Subcutaneous adipose tissue (tissue), 4 donors: ENCODE data around the gene PROP1. TPM values are rescaled to one million over a fixed set of nuclear protein-coding genes. Genes with fewer than 3 reads are reported as not detected.

Source experiments
- total RNA-seq, 4 donors: library from RNA; depleted of rRNA; stranded (reverse); fragments of >200 nt; gene quantifications; one replicate each; pipeline ENCODE4 v1.1.0, GENCODE V29; 2016
- TF ChIP-seq, protein P1 (sequence below): fragments of 450-650 bp; IDR thresholded peaks from one replicate; pipeline ENCODE4 v1.5.1; 2016; ENCODE audit warnings: low read depth, mild to moderate bottlenecking, control low read depth, antibody characterized with exemption, moderate library complexity

The PROP1 gene
- total RNA-seq, 4 donors from 2014 or later, result not detected

DNA sequence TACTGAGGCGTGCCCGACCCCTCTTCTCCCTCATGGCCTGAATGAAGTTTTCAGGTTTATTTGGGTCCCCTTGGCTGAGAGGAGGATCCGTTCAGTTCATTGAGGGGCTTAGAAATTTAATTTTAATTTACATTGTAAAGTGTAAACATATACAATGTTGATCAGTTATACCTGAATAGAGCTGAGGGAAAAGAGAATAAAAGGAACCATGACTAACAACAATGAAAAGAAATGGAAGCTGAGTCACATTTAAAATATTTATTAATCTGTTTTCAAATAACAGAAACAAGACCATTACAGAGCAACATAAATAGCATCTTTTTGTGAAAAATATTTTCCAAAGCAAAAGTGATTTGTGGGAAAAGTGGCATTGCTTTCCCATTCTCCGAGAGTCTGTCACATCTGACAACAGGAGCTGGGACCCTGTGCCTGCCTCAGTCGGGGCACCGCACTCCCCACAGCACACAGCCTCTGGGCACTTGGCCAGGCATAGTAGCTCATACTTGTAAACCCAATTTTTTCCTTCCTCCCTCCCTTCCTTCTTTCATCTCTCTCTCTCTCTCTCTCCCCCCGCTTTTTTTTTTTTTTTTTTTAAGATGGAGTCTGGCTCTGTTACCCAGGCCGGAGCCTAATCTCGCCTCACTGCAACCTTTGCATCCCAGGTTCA lies 28.7 kb downstream of the PROP1 start:
- TF ChIP-seq, protein P1, sequence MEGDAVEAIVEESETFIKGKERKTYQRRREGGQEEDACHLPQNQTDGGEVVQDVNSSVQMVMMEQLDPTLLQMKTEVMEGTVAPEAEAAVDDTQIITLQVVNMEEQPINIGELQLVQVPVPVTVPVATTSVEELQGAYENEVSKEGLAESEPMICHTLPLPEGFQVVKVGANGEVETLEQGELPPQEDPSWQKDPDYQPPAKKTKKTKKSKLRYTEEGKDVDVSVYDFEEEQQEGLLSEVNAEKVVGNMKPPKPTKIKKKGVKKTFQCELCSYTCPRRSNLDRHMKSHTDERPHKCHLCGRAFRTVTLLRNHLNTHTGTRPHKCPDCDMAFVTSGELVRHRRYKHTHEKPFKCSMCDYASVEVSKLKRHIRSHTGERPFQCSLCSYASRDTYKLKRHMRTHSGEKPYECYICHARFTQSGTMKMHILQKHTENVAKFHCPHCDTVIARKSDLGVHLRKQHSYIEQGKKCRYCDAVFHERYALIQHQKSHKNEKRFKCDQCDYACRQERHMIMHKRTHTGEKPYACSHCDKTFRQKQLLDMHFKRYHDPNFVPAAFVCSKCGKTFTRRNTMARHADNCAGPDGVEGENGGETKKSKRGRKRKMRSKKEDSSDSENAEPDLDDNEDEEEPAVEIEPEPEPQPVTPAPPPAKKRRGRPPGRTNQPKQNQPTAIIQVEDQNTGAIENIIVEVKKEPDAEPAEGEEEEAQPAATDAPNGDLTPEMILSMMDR, result no peak

DNA sequence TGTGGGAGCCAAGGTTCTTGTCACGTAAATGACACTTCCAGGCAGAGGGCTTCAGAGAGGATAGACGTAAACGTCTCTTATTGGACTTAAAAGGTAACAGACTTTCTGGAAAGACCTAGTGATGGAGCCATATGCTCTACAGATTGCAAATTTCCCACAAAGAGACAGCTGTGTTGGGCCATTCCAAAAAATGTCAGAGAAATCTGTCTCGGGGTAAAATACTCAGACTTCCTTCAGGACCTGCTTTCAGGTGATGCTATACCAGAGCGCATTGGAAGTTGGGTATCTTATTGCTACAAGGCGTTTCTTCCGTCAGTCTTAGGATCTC lies 29.2 kb downstream of the PROP1 start:
- TF ChIP-seq, protein P1, result no peak

DNA sequence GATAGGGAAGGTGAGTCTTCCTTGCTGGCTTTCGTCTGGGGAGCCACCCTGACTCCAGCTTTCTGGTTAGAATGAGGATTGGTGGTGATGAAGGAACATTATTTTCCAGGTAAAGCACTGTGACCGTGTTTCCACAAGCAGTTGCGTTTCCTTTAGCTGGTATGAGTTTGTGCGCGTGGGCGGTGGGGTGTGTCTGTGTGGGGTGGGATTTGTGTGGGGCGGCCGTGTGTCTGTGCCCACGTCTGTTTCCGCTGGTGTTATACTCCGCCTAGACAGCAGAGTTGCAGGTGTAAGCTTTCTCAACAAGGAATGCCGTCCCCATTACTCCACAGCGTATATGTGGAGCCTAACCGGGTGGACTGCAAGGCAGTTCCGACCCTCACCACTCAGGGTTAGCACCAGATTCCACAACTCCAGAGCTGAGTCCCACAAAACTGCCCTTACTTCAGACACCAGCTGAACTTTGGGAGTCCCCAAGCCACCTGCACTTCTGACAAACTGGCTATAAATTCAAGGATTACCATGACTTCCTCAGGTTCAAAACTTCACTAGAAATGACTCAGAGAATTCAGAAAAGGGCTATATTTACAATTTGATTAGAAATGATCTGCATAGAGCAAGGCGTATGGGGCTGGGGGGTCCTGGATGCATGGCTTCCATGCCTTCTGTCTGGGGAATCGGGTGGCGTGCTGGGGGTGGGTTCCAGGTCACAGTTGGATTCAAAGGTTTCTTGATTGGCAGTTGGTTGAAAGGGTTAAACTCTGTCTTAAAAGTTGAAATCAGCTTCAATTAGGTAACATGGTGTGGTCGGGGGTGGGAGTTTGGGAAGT lies 29.8 kb downstream of the PROP1 start:
- TF ChIP-seq, protein P1, result no peak

DNA sequence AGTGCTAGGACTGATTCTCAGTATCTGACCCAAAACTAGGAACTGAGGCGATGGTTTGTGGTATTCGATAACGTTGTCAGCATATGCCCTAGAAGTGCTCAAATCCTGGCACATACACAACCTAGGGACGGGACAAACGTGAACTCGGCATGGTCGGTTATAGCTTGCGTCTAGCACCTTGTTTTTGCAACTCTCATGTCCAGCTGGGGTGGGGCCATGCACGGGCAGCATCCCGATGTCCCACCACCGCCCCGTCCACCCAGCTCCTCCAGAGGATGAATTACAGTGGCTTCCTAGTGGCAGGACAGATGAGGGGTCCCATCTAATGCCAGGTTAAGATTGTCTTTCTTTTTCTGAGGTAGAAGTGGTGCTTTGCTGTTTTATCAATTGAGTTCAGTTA lies 31.6 kb downstream of the PROP1 start:
- TF ChIP-seq, protein P1, result no peak

DNA sequence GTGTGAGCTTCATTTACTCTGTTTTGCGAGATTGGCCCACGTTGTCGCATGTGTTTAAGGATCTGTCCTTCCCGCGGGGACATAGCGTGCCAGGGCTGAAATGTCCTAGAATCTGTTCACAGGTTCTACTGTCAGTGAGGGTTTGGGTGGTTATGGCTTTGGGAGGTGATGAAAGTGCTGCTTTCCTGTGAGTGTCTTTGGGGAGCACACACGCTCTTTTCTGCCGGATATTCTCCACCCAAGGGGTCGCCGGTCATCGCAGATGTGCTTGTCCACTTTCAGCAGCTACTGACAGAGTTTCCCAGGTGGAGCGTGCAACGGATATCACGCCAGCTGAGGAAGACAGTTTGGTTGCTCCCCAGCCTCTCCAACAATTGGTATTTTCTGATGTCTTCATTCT lies 32.1 kb downstream of the PROP1 start:
- TF ChIP-seq, protein P1, result no peak

DNA sequence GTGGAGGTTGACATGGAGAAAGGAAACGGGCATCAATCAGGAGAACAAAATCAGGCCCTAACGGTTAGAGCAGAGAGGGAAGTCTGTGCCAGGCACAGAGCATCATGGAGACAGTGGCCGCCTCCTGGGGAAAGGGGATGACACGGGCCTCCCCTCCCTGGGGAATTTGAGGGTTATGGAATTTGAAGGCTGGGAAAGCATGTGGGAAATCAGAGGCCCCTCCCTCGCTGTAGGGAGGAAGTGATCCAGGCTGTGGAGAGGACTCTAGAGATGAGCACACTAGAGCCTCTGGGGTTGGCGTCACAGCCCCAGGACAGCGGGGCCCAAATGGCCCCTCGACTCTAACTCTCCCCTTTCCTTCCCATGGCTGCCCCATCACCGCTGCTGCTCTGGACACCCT lies 36.7 kb downstream of the PROP1 start:
- TF ChIP-seq, protein P1, result no peak

DNA sequence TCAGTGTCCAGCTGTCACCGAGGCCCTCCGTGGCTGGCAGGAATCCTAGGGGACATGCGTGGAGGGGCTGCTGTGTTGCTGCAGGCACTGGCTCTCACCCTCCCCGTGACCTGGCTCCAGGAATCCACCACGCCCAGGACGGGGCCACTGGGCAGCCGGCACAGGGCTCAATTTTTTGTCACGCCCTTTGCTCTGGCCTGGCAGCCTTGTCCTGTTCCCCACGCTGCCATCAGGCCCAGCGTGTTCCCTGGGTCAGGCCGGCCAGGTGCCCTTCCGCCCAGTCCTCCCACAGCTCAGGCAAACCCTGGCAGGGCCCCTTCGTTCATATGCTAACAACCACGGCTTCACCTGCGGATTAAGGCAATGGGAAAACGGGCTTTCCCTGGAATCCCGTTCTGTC lies 37.3 kb downstream of the PROP1 start:
- TF ChIP-seq, protein P1, result no peak
